GM19455 (cell line): ENCODE measurements around the gene NHSL1.

Experiments
- ATAC-seq: cut with Tn5 transposase; IDR thresholded peaks from one replicate; pipeline ENCODE4 v1.9.1; 2021; ENCODE audit not compliant: unreplicated experiment

The NHSL1 gene

DNA sequence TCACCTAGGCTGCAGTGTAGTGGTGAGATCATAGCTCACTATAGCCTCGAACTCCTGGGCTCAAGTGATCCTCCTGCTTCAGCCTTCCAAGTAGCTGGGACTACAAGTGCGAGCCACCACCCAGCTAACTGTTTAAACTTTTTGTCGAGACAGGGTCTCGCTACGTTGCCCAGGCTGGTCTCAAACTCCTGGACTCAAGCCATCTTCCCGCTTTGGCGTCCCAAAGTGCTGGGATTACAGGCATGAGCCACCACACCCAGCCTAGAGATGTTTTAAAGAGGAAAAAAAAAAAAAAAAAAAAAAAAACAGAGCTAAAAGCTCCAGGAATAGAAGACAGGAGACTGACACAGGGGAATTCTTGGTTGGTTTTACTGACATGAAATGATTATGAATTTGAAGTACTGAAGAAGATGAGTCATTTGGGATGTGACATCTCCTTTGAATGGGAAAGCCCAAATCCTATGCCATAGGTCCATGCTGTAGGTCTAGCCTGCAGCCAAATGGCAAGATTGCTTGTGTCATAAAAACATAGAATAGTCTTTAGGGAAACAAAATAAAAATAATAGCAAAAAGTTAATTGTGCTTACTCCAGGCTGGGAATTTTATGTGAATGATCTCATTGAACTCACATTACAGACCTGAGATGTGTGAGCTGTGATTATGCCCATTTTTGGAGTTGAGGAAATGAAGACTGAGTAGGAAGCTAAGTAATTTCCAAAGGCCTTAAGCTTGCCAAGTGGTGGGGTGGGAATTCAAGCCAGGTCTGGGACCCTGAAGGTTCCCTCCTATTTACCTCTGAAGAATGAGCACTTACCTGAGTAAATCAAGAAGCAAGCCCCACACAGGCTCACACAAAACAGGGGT is 24.3 kb upstream of the NHSL1 start:
- no peak for ATAC-seq

GRCh38 chr6:138522611-138523010 is 23.3 kb upstream of the NHSL1 start:
- ATAC-seq = no peak

GRCh38 chr6:138521790-138522189 is 22.5 kb upstream of the NHSL1 start:
- no peak for ATAC-seq

GRCh38 chr6:138520463-138520862 is 21.2 kb upstream of the NHSL1 start:
- ATAC-seq = no peak

DNA sequence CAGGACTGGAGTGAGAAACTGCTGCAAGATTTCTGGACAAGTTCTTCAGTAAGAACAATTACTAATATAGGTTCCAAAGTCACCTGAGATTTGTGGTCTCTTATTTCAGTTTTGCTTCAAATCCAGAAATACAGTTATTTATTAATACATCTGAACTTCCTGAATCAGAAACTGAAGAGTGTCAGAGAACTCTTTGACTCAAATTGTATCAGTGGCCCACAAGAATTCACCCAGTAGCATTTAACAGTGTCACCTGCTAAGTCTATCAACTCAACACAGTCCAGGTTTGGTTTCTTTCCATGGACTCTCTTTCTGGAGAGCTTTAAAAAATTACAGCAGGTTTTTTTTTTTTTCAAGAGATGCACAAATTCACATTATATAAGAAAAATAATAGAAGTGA is 18.8 kb upstream of the NHSL1 start:
- no peak for ATAC-seq

GRCh38 chr6:138517635-138518034 is 18.3 kb upstream of the NHSL1 start:
- peak; percentile 72 for ATAC-seq

GRCh38 chr6:138515657-138516248 is 16.5 kb upstream of the NHSL1 start:
- no peak for ATAC-seq

DNA sequence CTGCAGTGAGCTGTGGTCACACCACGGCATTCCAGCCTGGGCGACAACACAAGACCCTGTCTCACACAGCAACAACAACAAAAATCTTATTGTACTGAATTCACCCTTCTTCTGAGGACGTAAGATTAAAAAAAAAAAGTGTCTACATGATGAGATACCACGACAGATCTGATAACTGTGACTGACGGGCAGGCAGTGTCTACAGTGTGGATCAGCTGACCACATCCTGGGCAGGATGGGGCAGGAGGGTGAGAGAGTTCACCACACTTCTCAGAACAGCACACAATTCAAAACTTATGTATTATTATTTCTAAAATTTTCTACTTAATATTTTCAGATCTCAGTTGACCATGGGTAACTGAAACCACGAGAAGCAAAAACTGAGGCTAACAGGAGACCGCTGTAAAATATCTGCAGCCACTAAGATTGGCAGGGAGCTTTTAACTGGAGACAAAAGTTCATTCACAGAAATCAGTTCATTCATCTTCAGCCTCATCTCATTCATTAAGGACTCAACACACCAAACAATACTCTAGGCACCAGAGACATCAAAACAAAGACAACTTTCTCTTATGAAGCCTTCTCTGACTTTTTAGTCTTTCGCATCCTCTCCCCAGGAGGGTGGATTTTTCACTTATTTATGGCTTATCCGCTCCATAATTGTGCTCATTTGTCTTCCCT is 15.7 kb upstream of the NHSL1 start:
- ATAC-seq = no peak

DNA sequence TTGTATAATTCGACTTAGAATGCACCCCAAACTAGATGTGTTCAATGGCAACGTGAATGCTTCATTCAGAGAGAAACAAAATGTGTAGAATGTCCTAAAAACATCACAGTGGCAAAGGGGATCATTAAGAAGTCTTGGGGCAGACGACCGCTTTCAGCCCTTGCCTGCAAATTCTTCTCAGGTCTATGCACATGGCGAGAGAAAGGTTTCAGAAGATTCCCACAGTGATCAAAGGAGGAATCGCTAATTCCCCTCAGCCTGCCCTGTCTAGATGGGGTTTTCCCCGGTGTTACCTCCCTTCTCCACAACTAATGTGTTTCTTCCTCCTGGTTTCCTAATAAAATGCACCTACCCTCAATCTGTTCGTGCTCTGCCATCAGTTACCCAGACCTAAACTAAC is 13.3 kb upstream of the NHSL1 start:
- no peak for ATAC-seq

DNA sequence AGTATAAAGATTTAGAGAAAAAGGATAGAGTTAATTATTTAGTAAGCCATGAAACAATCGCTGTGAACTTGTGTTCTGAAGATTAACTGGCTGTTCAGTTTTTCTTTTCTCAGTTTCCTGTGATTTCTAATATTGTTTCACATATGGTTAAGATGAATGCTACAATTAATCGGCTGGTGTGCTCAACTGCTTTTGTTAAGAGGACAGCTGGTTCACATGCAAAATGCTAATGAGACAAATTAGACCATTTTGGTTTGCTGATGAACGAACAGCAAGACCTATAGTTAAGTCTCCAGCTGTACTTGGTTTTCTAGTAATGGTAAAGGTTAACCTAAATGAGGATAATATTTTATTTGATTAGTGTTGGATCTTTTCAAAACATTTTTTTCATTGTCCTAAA is 10.8 kb upstream of the NHSL1 start:
- no peak for ATAC-seq

GRCh38 chr6:138509371-138509770 is 10.1 kb upstream of the NHSL1 start:
- ATAC-seq = no peak

DNA sequence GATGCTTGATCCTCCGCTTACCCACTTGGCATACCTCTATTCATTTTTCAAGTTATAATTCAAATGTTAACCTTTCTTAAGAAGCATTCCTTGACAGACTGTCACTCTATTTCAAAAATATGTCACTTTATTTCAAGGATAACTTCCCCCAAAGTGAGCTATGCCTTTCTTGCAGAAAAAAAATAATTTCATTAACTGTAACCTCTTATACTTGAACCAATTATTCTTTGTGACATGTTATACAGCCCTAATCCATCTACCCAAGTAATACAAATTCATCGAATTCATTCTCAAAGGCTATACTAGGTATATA is 9.3 kb upstream of the NHSL1 start:
- no peak for ATAC-seq

DNA sequence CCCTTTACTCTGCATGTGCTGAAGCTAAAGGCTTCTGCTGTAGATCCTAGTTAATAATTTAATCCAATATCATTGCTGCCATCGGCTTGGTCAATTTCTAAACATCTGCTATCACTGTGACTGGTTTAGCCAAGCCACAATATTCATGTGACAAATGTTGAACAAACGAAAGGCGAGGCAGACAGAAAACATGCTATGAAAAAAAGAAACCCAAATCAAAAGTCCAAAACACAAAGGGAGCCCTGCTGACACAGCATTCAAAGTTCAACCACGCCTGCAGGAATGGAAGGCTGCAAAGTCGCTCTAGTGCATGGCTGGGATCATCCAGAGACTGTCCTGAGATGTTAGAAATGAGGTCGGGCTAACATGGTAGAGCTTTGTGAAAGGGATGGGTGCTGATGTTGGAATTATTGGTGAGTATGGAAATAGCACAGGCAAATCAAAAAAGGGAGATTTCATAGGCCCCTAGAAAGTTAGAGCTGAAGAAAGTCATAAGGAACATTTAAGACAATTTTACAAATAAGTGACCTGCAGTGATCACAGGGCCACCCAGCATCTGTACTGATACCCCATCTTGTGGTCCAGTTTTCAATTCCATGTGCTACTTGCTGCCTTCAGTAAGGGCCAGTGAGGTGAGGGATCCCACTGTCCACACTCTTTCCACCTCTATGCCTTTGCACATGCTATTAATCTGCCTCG is 8.8 kb upstream of the NHSL1 start:
- no peak for ATAC-seq

DNA sequence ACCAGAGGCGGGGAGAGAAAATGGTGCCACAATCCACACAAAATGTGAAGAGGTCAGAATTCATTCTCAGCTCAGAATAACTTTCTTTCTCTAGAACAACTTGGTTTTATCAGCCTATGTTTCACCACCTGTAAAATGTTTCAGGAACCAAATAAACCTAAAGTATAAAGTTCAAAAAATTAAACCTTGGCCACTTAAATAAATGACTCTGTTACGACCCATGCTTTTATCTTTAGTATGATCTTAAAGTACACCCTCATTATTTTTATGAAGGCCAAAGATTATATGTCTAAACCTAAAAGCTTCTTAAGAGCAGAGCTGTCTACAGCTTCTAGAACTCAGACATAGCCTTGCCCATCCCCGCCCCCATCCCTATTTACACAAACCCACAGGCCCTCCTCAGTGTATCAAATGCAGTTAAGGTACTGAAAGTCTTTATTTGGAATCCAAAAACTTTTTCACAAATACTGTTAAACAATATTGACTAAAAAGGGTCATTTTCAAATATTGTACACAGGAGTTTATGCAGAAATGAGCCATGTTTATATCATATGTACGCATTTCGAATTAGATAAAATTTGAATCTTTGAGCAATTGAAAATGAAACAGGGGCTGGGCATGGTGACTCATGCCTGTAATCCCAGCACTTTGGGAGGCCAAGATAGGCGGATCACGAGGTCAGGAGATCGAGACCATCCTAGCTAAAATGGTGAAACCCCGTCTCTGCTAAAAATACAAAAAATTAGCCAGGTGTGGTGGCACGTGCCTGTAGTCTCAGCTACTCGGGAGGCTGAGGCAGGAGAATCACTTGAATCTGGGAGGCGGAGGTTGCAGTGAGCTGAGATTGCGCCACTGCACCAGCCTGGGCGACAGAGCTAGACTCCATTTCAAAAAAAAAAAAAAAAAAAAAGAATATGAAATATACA is 5.7 kb upstream of the NHSL1 start:
- no peak for ATAC-seq

DNA sequence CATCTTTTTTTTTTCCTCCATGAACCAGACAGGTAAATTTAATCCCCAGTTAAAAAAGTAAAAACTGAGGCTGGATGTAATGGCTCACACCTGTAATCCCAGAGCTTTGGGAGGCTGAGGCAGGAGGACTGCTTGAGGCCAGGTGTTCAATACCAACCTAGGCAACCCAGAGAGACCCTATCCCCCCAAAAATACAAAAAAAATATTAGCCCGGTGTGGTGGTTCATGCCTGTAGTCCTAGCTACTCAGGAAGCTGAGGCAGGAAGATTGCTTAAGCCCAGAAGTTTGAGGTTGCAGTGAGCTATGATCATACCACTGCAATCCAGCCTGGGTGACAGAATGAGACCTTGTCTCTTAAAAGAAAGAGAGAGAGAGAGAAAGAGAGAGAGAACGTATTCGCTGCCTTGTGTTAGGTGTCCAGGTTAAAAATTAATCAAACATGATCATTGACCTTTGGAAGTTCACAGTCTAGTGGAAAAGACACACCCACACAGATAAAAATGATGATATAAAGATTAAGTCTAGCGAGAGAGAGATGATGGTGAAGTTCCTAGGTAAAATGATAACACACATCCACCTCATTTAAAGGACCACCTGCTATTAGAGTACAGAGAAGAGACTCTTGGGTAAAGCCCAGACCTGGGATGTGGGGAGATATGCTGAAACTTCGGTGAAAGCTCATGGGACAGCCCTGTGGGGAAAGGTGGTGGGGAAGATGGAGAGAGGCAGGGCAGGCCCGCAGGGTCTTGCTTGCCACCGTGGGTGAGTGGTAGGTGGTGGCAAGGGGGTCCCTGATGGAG is 4.8 kb upstream of the NHSL1 start:
- no peak for ATAC-seq

DNA sequence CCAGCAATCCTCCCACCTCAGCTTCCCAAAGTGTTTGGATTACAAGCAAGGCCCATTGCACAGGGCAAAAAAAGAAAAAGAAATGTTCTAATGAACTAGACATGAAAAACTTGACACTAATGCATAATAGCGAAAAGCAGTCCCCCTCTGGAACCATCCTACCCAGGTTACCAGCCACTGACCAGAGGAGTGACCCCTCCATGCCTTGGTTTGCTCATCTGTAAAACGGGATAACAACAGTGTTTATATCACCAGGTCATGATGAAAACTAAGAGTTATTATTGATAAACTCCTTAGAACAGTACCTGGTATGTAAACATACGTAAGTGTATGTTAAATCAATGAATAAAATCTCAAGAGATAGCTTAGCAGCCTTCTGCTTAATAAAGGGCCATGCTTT is 3.3 kb upstream of the NHSL1 start:
- no peak for ATAC-seq

DNA sequence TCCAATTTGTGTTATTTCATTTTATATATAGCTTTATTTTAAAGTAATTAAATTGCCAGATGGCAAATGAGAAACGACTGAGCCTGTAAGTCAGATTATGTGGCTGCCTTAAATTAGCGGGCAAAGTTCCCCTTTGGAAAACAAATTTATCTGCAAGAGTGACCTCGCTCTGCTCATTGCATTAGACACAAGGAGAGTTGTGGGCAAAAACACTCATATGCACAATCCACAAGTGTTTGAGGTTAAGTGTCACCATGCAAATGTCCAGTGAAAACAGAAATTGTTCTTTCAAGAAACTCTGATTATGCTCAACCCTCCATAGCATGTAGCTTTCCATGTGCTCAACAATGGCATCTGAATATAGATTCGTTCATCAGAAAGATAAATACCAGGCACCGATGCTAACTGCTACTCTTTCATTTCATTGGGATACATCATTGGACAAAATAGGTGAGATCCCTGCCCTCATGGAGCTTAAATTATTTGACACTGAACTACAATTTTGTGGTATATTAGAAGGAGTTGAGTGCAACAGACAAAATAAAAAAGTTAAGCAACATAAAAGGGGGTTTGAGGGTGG is 1.7 kb upstream of the NHSL1 start:
- no peak for ATAC-seq

- ATAC-seq = no peak
Observed at GRCh38 chr6:138500045-138500665, 861 bp upstream of the NHSL1 start.
